Measurements from ENCODE around the gene NKX2-2. TPM values are rescaled to one million over a fixed set of nuclear protein-coding genes. Genes with fewer than 3 reads are reported as not detected.

NKX2-2 gene
- total and polyA plus RNA-seq, 2 donors (not counting 1 experiment from before 2014, with no cell fraction given): not detected

- peak overlapping the region; percentile 45 for H3K4me2 ChIP-seq (ENCODE audit: extremely low read depth, insufficient read depth, low read length)
- no peak overlapping the region for H2AFZ ChIP-seq (ENCODE audit: low read length)
- no peaks in the 10 kb centered on the region for H3K4me1 ChIP-seq (ENCODE audit: control insufficient read depth, extremely low read depth, insufficient read depth, low read length)
- H3K4me3 ChIP-seq (replicated peaks in 1 of 4; ENCODE audit: control extremely low read depth in 1 of 4, insufficient read depth in 1 of 4, low read depth in 3 of 4, low read length in 4 of 4): peak overlapping the region in 2 of 4 experiments; percentile 4 to 40
- peak; percentile 68 for TF ChIP-seq EZH2 (IDR thresholded peaks at IDR 0.05; ENCODE audit: low read length, missing control alignments)
- no peak for TF ChIP-seq CTCF (conservative IDR thresholded peaks at IDR 0.05 in 1 of 2, IDR thresholded peaks at IDR 0.05 in 1 of 2; ENCODE audit: low read depth in 1 of 2, low read length in 2 of 2)
- H3K36me3 ChIP-seq (ENCODE audit: control insufficient read depth, insufficient read depth, low read length): no peaks in the 10 kb centered on the region
- no peaks in the 10 kb centered on the region for H4K20me1 ChIP-seq (ENCODE audit: control insufficient read depth, extremely low read depth, insufficient read depth, low read length)
- DNase-seq (ENCODE audit: low read depth in 2 of 2): no peak
- H3K27me3 ChIP-seq (ENCODE audit: control insufficient read depth, insufficient read depth, low read length): peaks cover 76% of the 10 kb centered on the region
- H3K79me2 ChIP-seq (ENCODE audit: control insufficient read depth, insufficient read depth, low read length): no peaks in the 10 kb centered on the region
- H3K27ac ChIP-seq (ENCODE audit: insufficient read depth, low read length): no peak overlapping the region
- H3K9ac ChIP-seq (ENCODE audit: insufficient read depth, low read length): no peak overlapping the region
- H3K9me3 ChIP-seq (ENCODE audit: control insufficient read depth, insufficient read depth, low read depth, low read length): no peaks in the 10 kb centered on the region
These were observed 1.8 kb downstream of the NKX2-2 start for GRCh38 chr20:21511850-21512633.

- Histone ChIP-seq H3K79me2 (ENCODE audit: control insufficient read depth, insufficient read depth, low read length) (no peaks in the 10 kb centered on the region), H3K27me3 (ENCODE audit: control insufficient read depth, insufficient read depth, low read length) (peaks cover 74% of the 10 kb centered on the region), H3K9me3 (ENCODE audit: control insufficient read depth, insufficient read depth, low read depth, low read length) (no peaks in the 10 kb centered on the region), H3K36me3 (ENCODE audit: control insufficient read depth, insufficient read depth, low read length) (no peaks in the 10 kb centered on the region), H3K4me2 (ENCODE audit: extremely low read depth, insufficient read depth, low read length) (no peak overlapping the region), H3K4me3 (replicated peaks in 1 of 4; ENCODE audit: control extremely low read depth in 1 of 4, insufficient read depth in 1 of 4, low read depth in 3 of 4, low read length in 4 of 4) (no peak overlapping the region), H2AFZ (ENCODE audit: low read length) (no peak overlapping the region), H4K20me1 (ENCODE audit: control insufficient read depth, extremely low read depth, insufficient read depth, low read length) (no peaks in the 10 kb centered on the region), H3K27ac (ENCODE audit: insufficient read depth, low read length) (no peak overlapping the region), H3K9ac (ENCODE audit: insufficient read depth, low read length) (no peak overlapping the region), H3K4me1 (ENCODE audit: control insufficient read depth, extremely low read depth, insufficient read depth, low read length) (no peaks in the 10 kb centered on the region)
- no peak for DNase-seq (ENCODE audit: low read depth in 2 of 2)
- TF ChIP-seq EZH2 (IDR thresholded peaks at IDR 0.05; ENCODE audit: low read length, missing control alignments) (no peak), CTCF (conservative IDR thresholded peaks at IDR 0.05 in 1 of 2, IDR thresholded peaks at IDR 0.05 in 1 of 2; ENCODE audit: low read depth in 1 of 2, low read length in 2 of 2) (no peak)
These were observed 2.4 kb downstream of the NKX2-2 start for GRCh38 chr20:21511485-21511849.

GRCh38 chr20:21510414-21511384, 3.2 kb downstream of the NKX2-2 start:
- Histone ChIP-seq H3K27ac (ENCODE audit: insufficient read depth, low read length) (no peak overlapping the region), H3K27me3 (ENCODE audit: control insufficient read depth, insufficient read depth, low read length) (peaks cover 66% of the 10 kb centered on the region), H3K4me2 (ENCODE audit: extremely low read depth, insufficient read depth, low read length) (peak overlapping the region; percentile 56), H3K9me3 (ENCODE audit: control insufficient read depth, insufficient read depth, low read depth, low read length) (no peaks in the 10 kb centered on the region), H3K36me3 (ENCODE audit: control insufficient read depth, insufficient read depth, low read length) (no peaks in the 10 kb centered on the region), H3K4me1 (ENCODE audit: control insufficient read depth, extremely low read depth, insufficient read depth, low read length) (peaks cover 2% of the 10 kb centered on the region), H3K79me2 (ENCODE audit: control insufficient read depth, insufficient read depth, low read length) (no peaks in the 10 kb centered on the region), H3K4me3 (replicated peaks in 1 of 4; ENCODE audit: control extremely low read depth in 1 of 4, insufficient read depth in 1 of 4, low read depth in 3 of 4, low read length in 4 of 4) (peak overlapping the region; percentile 15 to 44 (median 28)), H4K20me1 (ENCODE audit: control insufficient read depth, extremely low read depth, insufficient read depth, low read length) (no peaks in the 10 kb centered on the region), H3K9ac (ENCODE audit: insufficient read depth, low read length) (no peak overlapping the region), H2AFZ (ENCODE audit: low read length) (no peak overlapping the region)
- TF ChIP-seq EZH2 (IDR thresholded peaks at IDR 0.05; ENCODE audit: low read length, missing control alignments) (no peak), CTCF (conservative IDR thresholded peaks at IDR 0.05 in 1 of 2, IDR thresholded peaks at IDR 0.05 in 1 of 2; ENCODE audit: low read depth in 1 of 2, low read length in 2 of 2) (no peak)
- DNase-seq (ENCODE audit: low read depth in 2 of 2): peak in 1 of 2 donors; percentile 32
